ENCODE results near the gene DTWD1. TPM values are rescaled to one million over a fixed set of nuclear protein-coding genes. Genes with fewer than 3 reads are reported as not detected.

The DTWD1 gene
- total and polyA plus RNA-seq, 12 donors, result 11.7 to 45.7 (median 22.2) TPM

GRCh38 chr15:49628379-49628778, 7.5 kb downstream of the DTWD1 start:
- Histone ChIP-seq H3K36me3 (replicated peaks in 1 of 2) (no peaks in the 10 kb centered on the region), H3K27me3 (no peaks in the 10 kb centered on the region), H3K4me1 (replicated peaks in 1 of 2) (no peaks in the 10 kb centered on the region), H3K27ac (no peak overlapping the region), H3K9me3 (replicated peaks in 1 of 3) (no peaks in the 10 kb centered on the region), H3K4me3 (no peak overlapping the region)
- WGBS, 4 donors, result 91 to 97% (median 95%) methylated on average over 2 of the region's 2 CpGs
- no peak for DNase-seq
- no peak for TF ChIP-seq CTCF (IDR thresholded peaks at IDR 0.05)
- TF ChIP-seq POLR2A (IDR thresholded peaks at IDR 0.05), result no peak
- intact Hi-C loops (cut with DNase I), result no loop called here

GRCh38 chr15:49637857-49638256, 17.0 kb downstream of the DTWD1 start:
- Histone ChIP-seq H3K27ac (no peak overlapping the region), H3K9me3 (replicated peaks in 1 of 3) (no peaks in the 10 kb centered on the region), H3K4me3 (no peak overlapping the region), H3K27me3 (no peaks in the 10 kb centered on the region), H3K36me3 (replicated peaks in 1 of 2) (peaks cover 0 to 25% of the 10 kb centered on the region in 2 donors), H3K4me1 (replicated peaks in 1 of 2) (no peaks in the 10 kb centered on the region)
- TF ChIP-seq CTCF (IDR thresholded peaks at IDR 0.05) (no peak), POLR2A (IDR thresholded peaks at IDR 0.05) (no peak)
- intact Hi-C loops (cut with DNase I), result no loop called here
- 88 to 94% (median 90%) methylated on average over 4 of the region's 4 CpGs for WGBS, 4 donors
- DNase-seq, result no peak

GRCh38 chr15:49644364-49644794, 23.5 kb downstream of the DTWD1 start:
- Histone ChIP-seq H3K4me3 (no peak overlapping the region), H3K9me3 (replicated peaks in 1 of 3) (no peaks in the 10 kb centered on the region), H3K36me3 (replicated peaks in 1 of 2) (no peaks in the 10 kb centered on the region), H3K27me3 (no peaks in the 10 kb centered on the region), H3K4me1 (replicated peaks in 1 of 2) (peaks cover 0 to 16% of the 10 kb centered on the region in 2 donors), H3K27ac (peak overlapping the region in 1 of 5 donors; percentile 23)
- intact Hi-C loops (cut with DNase I), result no loop called here
- DNase-seq, result peak in 3 of 7 donors; percentile 11 to 39 (median 32)
- no peak for TF ChIP-seq POLR2A (IDR thresholded peaks at IDR 0.05)
- TF ChIP-seq CTCF (IDR thresholded peaks at IDR 0.05), result no peak
- WGBS, 4 donors, result 95 to 100% (median 98%) methylated on average over 1 of the region's 1 CpG

- intact Hi-C loops (cut with DNase I), result no loop called here
- TF ChIP-seq CTCF (IDR thresholded peaks at IDR 0.05), result no peak
- Histone ChIP-seq H3K27me3 (no peaks in the 10 kb centered on the region), H3K36me3 (replicated peaks in 1 of 2) (no peaks in the 10 kb centered on the region), H3K4me3 (no peak overlapping the region), H3K4me1 (replicated peaks in 1 of 2) (peaks cover 0 to 16% of the 10 kb centered on the region in 2 donors), H3K9me3 (replicated peaks in 1 of 3) (no peaks in the 10 kb centered on the region), H3K27ac (peak overlapping the region in 1 of 5 donors; percentile 23)
- no peak for DNase-seq
Observed at GRCh38 chr15:49645277-49645676, 24.4 kb downstream of the DTWD1 start.
